Keratinocyte (primary cell): Measurements from ENCODE around the gene LATS1. TPM values are rescaled to one million over a fixed set of nuclear protein-coding genes. Genes with fewer than 3 reads are reported as not detected.

Experiments
- DNase-seq: peaks from one replicate; pipeline ENCODE4 v3.0.0-alpha.2; 2011; ENCODE audit warnings: low read depth, missing footprints, low spot score
- FAIRE-seq: peaks from 2 replicates; lab custom pipeline; 2011; peaks lifted over from hg19 to GRCh38; lab: Jason Lieb, UNC
- H2AFZ ChIP-seq: 2 replicates; pipeline ENCODE4 v1.6.0; 2012; ENCODE audit warnings: low read length, control low read depth, inconsistent platforms; ENCODE audit not compliant: control insufficient read depth
- H3K27ac ChIP-seq: 2 replicates; pipeline ENCODE4 v1.5.1; 2011; ENCODE audit warnings: low read length; ENCODE audit not compliant: control insufficient read depth, insufficient read depth
- H3K27me3 ChIP-seq: 3 replicates; pipeline ENCODE4 v1.6.0; 2011; ENCODE audit warnings: low read length; ENCODE audit not compliant: control insufficient read depth, insufficient read depth; ENCODE audit errors: extremely low read depth
- H3K36me3 ChIP-seq, 2 experiments: 2 replicates in 1 of 2; 3 replicates in 1 of 2; pipeline ENCODE4 v1.5.1; 2011; ENCODE audit warnings: low read length in 2 of 2, mild to moderate bottlenecking in 1 of 2; ENCODE audit not compliant: control insufficient read depth in 2 of 2, insufficient read depth in 2 of 2; ENCODE audit errors: extremely low read depth in 1 of 2
- H3K4me1 ChIP-seq: 3 replicates; pipeline ENCODE4 v1.5.1; 2011; ENCODE audit warnings: low read length; ENCODE audit not compliant: control insufficient read depth, insufficient read depth; ENCODE audit errors: extremely low read depth
- H3K4me2 ChIP-seq: 3 replicates; pipeline ENCODE4 v1.6.0; 2011; ENCODE audit warnings: low read depth, low read length; ENCODE audit not compliant: control insufficient read depth, insufficient read depth; ENCODE audit errors: extremely low read depth
- H3K4me3 ChIP-seq, 3 experiments: fragments of 200-600 bp in 1 of 3; sonication (generic) in 1 of 3; 2 replicates in 2 of 3; 3 replicates in 1 of 3; pipeline ENCODE4 v1.5.1; 2011 to 2016; ENCODE audit warnings: low read length in 3 of 3, mild to moderate bottlenecking in 3 of 3, control low read depth in 2 of 3, inconsistent platforms in 1 of 3, low read depth in 1 of 3, mixed read lengths in 1 of 3, mixed run types in 1 of 3, moderate library complexity in 1 of 3; ENCODE audit not compliant: control insufficient read depth in 2 of 3, insufficient read depth in 2 of 3; ENCODE audit errors: extremely low read depth in 1 of 3
- H3K79me2 ChIP-seq: 2 replicates; pipeline ENCODE4 v1.6.0; 2012; ENCODE audit warnings: low read length; ENCODE audit not compliant: control insufficient read depth, insufficient read depth
- H3K9ac ChIP-seq: 3 replicates; pipeline ENCODE4 v1.6.0; 2011; ENCODE audit warnings: low read length; ENCODE audit not compliant: control insufficient read depth, insufficient read depth; ENCODE audit errors: extremely low read depth
- H3K9me1 ChIP-seq: 3 replicates; pipeline ENCODE4 v1.6.0; 2011; ENCODE audit warnings: low read length; ENCODE audit not compliant: control insufficient read depth, insufficient read depth; ENCODE audit errors: extremely low read depth
- H3K9me3 ChIP-seq: 2 replicates; pipeline ENCODE4 v1.5.1; 2012; ENCODE audit warnings: low read depth, low read length; ENCODE audit not compliant: control insufficient read depth
- H4K20me1 ChIP-seq: 3 replicates; pipeline ENCODE4 v1.6.0; 2011; ENCODE audit warnings: low read length; ENCODE audit not compliant: control insufficient read depth, insufficient read depth; ENCODE audit errors: extremely low read depth
- CTCF ChIP-seq, 3 experiments: IDR thresholded peaks in 1 of 3; conservative IDR thresholded peaks in 1 of 3; optimal IDR thresholded peaks in 1 of 3; 2 replicates in 2 of 3; 3 replicates in 1 of 3; pipeline versions ENCODE3 to v1.5.1; 2011; ENCODE audit warnings: low read length in 3 of 3, mild to moderate bottlenecking in 3 of 3, moderate library complexity in 2 of 3, control low read depth in 1 of 3, inconsistent platforms in 1 of 3; ENCODE audit not compliant: insufficient read depth in 2 of 3; ENCODE audit errors: extremely low read depth in 1 of 3
- EZH2 ChIP-seq: IDR thresholded peaks from one replicate; pipeline ENCODE4 v1.6.1; 2012; ENCODE audit warnings: inconsistent platforms, mild to moderate bottlenecking, low read length, moderate library complexity
- dilution Hi-C: fragments of 300-500 bp; cut with MboI; formaldehyde crosslinking; loops from one replicate; pipeline ENCODE4 v1.7.0; 2020; ENCODE audit warnings: low sequenced_read_pairs; ENCODE audit not compliant: extremely low pct_ligation_motif_present
- polyA plus RNA-seq, 5 experiments: library from polyadenylated mRNA; depleted of rRNA in 3 of 5; stranded (reverse) in 3 of 5; stranded (forward) in 1 of 5; unstranded in 1 of 5; fragments of >200 nt; gene quantifications; 1 replicate in 1 of 5; 2 replicates in 3 of 5; 3 replicates in 1 of 5; pipeline versions ENCODE4 v1.2.1 to v1.2.3, GENCODE V29; 2011 to 2012; ENCODE audit warnings: missing spikeins in 2 of 5, low read depth in 1 of 5, low replicate concordance in 1 of 5

The LATS1 gene
- polyA plus RNA-seq, 1 donor (not counting 4 experiments of a cell fraction or from before 2014, with no cell fraction given), result 11.3 TPM

GRCh38 chr6:149711711-149712110 lies 6.2 kb downstream of the LATS1 start:
- dilution Hi-C loops, result no loop called here
- H4K20me1 ChIP-seq, result no peaks in the 10 kb centered on the region
- TF ChIP-seq CTCF (optimal IDR thresholded peaks at IDR 0.05 in 1 of 3, IDR thresholded peaks at IDR 0.05 in 1 of 3, conservative IDR thresholded peaks at IDR 0.05 in 1 of 3; ENCODE audit: extremely low read depth in 1 of 3, insufficient read depth in 2 of 3, low read length in 3 of 3) (no peak), EZH2 (no peak)
- H3K4me1 ChIP-seq, result peaks cover 8% of the 10 kb centered on the region
- no peak overlapping the region for H3K4me3 ChIP-seq
- no peak for FAIRE-seq
- H3K9ac ChIP-seq, result no peak overlapping the region
- peaks cover 93% of the 10 kb centered on the region for H3K79me2 ChIP-seq
- H3K36me3 ChIP-seq, result no peaks in the 10 kb centered on the region
- H3K27ac ChIP-seq, result no peak overlapping the region
- H3K9me1 ChIP-seq, result no peaks in the 10 kb centered on the region
- no peaks in the 10 kb centered on the region for H3K9me3 ChIP-seq
- no peak for DNase-seq
- no peaks in the 10 kb centered on the region for H3K27me3 ChIP-seq
- H2AFZ ChIP-seq, result no peak overlapping the region
- no peak overlapping the region for H3K4me2 ChIP-seq

- peaks cover 3% of the 10 kb centered on the region for H4K20me1 ChIP-seq
- peaks cover 9% of the 10 kb centered on the region for H3K4me1 ChIP-seq
These were observed 16.2 kb downstream of the LATS1 start for GRCh38 chr6:149701714-149702113.

More at GRCh38 chr6:149701714-149702113, 16.2 kb downstream of the LATS1 start:
- H3K27ac ChIP-seq, result no peak overlapping the region
- no peak overlapping the region for H3K4me2 ChIP-seq
- H3K27me3 ChIP-seq, result no peaks in the 10 kb centered on the region
- no peak overlapping the region for H3K9ac ChIP-seq
- peaks cover 80% of the 10 kb centered on the region for H3K79me2 ChIP-seq
- H2AFZ ChIP-seq, result no peak overlapping the region
- H3K9me3 ChIP-seq, result no peaks in the 10 kb centered on the region
- H3K9me1 ChIP-seq, result no peaks in the 10 kb centered on the region
- TF ChIP-seq EZH2, result no peak
- TF ChIP-seq CTCF (optimal IDR thresholded peaks at IDR 0.05 in 1 of 3, IDR thresholded peaks at IDR 0.05 in 1 of 3, conservative IDR thresholded peaks at IDR 0.05 in 1 of 3; ENCODE audit: extremely low read depth in 1 of 3, insufficient read depth in 2 of 3, low read length in 3 of 3), result no peak
- peaks cover 0 to 4% of the 10 kb centered on the region in 2 experiments for H3K36me3 ChIP-seq
- no peak for FAIRE-seq
- dilution Hi-C loops, result no loop called here
- DNase-seq, result no peak
- H3K4me3 ChIP-seq, result no peak overlapping the region
